Measurements from ENCODE around the gene DCX. TPM values are rescaled to one million over a fixed set of nuclear protein-coding genes. Genes with fewer than 3 reads are reported as not detected.

The DCX gene
- total and polyA plus RNA-seq, 5 donors, result 0.06 TPM; not detected in 4

- WGBS, result 23% methylated on average over 2 of the region's 2 CpGs
- ATAC-seq (no peak), DNase-seq (no peak)
- no peak overlapping the region for H3K4me3 ChIP-seq (ENCODE audit: low read length)
- no peaks in the 10 kb centered on the region for H3K27me3 ChIP-seq (ENCODE audit: control insufficient read depth, insufficient read depth)
- no peaks in the 10 kb centered on the region for H3K9me3 ChIP-seq (ENCODE audit: control insufficient read depth, low read length)
- no peak overlapping the region for H3K27ac ChIP-seq (ENCODE audit: low read length)
- intact Hi-C loops (cut with DNase I), result no loop called here
- H3K4me1 ChIP-seq (ENCODE audit: control insufficient read depth, insufficient read depth, low read length), result no peaks in the 10 kb centered on the region
Observed at GRCh38 chrX:111375747-111376146, 36.2 kb downstream of the DCX start.

- Histone ChIP-seq H3K27ac (ENCODE audit: low read length) (no peak overlapping the region), H3K4me3 (ENCODE audit: low read length) (no peak overlapping the region), H3K27me3 (ENCODE audit: control insufficient read depth, insufficient read depth) (no peaks in the 10 kb centered on the region), H3K9me3 (ENCODE audit: control insufficient read depth, low read length) (no peaks in the 10 kb centered on the region), H3K4me1 (ENCODE audit: control insufficient read depth, insufficient read depth, low read length) (no peaks in the 10 kb centered on the region)
- no peak for ATAC-seq
- intact Hi-C loops (cut with DNase I), result no loop called here
- DNase-seq, result no peak
- WGBS, result 50% methylated on average over 5 of the region's 5 CpGs
Observed at GRCh38 chrX:111372086-111372485, 39.9 kb downstream of the DCX start.

- DNase-seq (no peak), ATAC-seq (no peak)
- Histone ChIP-seq H3K27ac (ENCODE audit: low read length) (no peak overlapping the region), H3K9me3 (ENCODE audit: control insufficient read depth, low read length) (no peaks in the 10 kb centered on the region), H3K4me1 (ENCODE audit: control insufficient read depth, insufficient read depth, low read length) (no peaks in the 10 kb centered on the region), H3K27me3 (ENCODE audit: control insufficient read depth, insufficient read depth) (no peaks in the 10 kb centered on the region), H3K4me3 (ENCODE audit: low read length) (no peak overlapping the region)
- WGBS, result 83% methylated on average over 2 of the region's 2 CpGs
- intact Hi-C loops (cut with DNase I), result no loop called here
Observed at GRCh38 chrX:111365770-111366325, 46.1 kb downstream of the DCX start.

GRCh38 chrX:111363741-111364140 lies 48.3 kb downstream of the DCX start:
- intact Hi-C loops (cut with DNase I), result no loop called here
- ATAC-seq (no peak), DNase-seq (no peak)
- no peak overlapping the region for H3K4me3 ChIP-seq (ENCODE audit: low read length)
- H3K27me3 ChIP-seq (ENCODE audit: control insufficient read depth, insufficient read depth), result no peaks in the 10 kb centered on the region
- no peaks in the 10 kb centered on the region for H3K4me1 ChIP-seq (ENCODE audit: control insufficient read depth, insufficient read depth, low read length)
- H3K9me3 ChIP-seq (ENCODE audit: control insufficient read depth, low read length), result no peaks in the 10 kb centered on the region
- WGBS, result 88% methylated on average over 3 of the region's 3 CpGs
- H3K27ac ChIP-seq (ENCODE audit: low read length), result no peak overlapping the region

GRCh38 chrX:111361751-111362150 lies 50.2 kb downstream of the DCX start:
- H3K4me3 ChIP-seq (ENCODE audit: low read length), result no peak overlapping the region
- intact Hi-C loops (cut with DNase I), result no loop called here

GRCh38 chrX:111360839-111361238 lies 51.2 kb downstream of the DCX start:
- WGBS, result 40% methylated on average over 3 of the region's 3 CpGs
- intact Hi-C loops (cut with DNase I), result no loop called here
- Histone ChIP-seq H3K9me3 (ENCODE audit: control insufficient read depth, low read length) (no peaks in the 10 kb centered on the region), H3K27ac (ENCODE audit: low read length) (no peak overlapping the region), H3K4me1 (ENCODE audit: control insufficient read depth, insufficient read depth, low read length) (no peaks in the 10 kb centered on the region), H3K27me3 (ENCODE audit: control insufficient read depth, insufficient read depth) (no peaks in the 10 kb centered on the region), H3K4me3 (ENCODE audit: low read length) (no peak overlapping the region)
- no peak for DNase-seq
- no peak for ATAC-seq

More at GRCh38 chrX:111361751-111362150, 50.2 kb downstream of the DCX start:
- 48% methylated on average over 1 of the region's 1 CpG for WGBS
- Histone ChIP-seq H3K9me3 (ENCODE audit: control insufficient read depth, low read length) (no peaks in the 10 kb centered on the region), H3K27ac (ENCODE audit: low read length) (no peak overlapping the region), H3K27me3 (ENCODE audit: control insufficient read depth, insufficient read depth) (no peaks in the 10 kb centered on the region), H3K4me1 (ENCODE audit: control insufficient read depth, insufficient read depth, low read length) (no peaks in the 10 kb centered on the region)
- ATAC-seq, result no peak
- DNase-seq, result no peak

- H3K4me3 ChIP-seq (ENCODE audit: low read length), result no peak overlapping the region
- H3K27me3 ChIP-seq (ENCODE audit: control insufficient read depth, insufficient read depth), result no peaks in the 10 kb centered on the region
- no peaks in the 10 kb centered on the region for H3K9me3 ChIP-seq (ENCODE audit: control insufficient read depth, low read length)
- no peaks in the 10 kb centered on the region for H3K4me1 ChIP-seq (ENCODE audit: control insufficient read depth, insufficient read depth, low read length)
- 60% methylated on average over 2 of the region's 2 CpGs for WGBS
- DNase-seq (no peak), ATAC-seq (no peak)
- intact Hi-C loops (cut with DNase I), result no loop called here
- no peak overlapping the region for H3K27ac ChIP-seq (ENCODE audit: low read length)
Observed at GRCh38 chrX:111355523-111356115, 56.4 kb downstream of the DCX start.

GRCh38 chrX:111354496-111354895 lies 57.5 kb downstream of the DCX start:
- 58% methylated on average over 1 of the region's 1 CpG for WGBS
- intact Hi-C loops (cut with DNase I), result no loop called here
- no peaks in the 10 kb centered on the region for H3K9me3 ChIP-seq (ENCODE audit: control insufficient read depth, low read length)

GRCh38 chrX:111353793-111354192 lies 58.2 kb downstream of the DCX start:
- intact Hi-C loops (cut with DNase I), result no loop called here
- H3K4me3 ChIP-seq (ENCODE audit: low read length), result no peak overlapping the region

More at GRCh38 chrX:111354496-111354895, 57.5 kb downstream of the DCX start:
- Histone ChIP-seq H3K4me3 (ENCODE audit: low read length) (no peak overlapping the region), H3K27ac (ENCODE audit: low read length) (no peak overlapping the region), H3K4me1 (ENCODE audit: control insufficient read depth, insufficient read depth, low read length) (no peaks in the 10 kb centered on the region), H3K27me3 (ENCODE audit: control insufficient read depth, insufficient read depth) (no peaks in the 10 kb centered on the region)
- DNase-seq (no peak), ATAC-seq (no peak)

GRCh38 chrX:111352424-111352823 lies 59.6 kb downstream of the DCX start:
- 47% methylated on average over 1 of the region's 1 CpG for WGBS
- no peak overlapping the region for H3K4me3 ChIP-seq (ENCODE audit: low read length)
- H3K4me1 ChIP-seq (ENCODE audit: control insufficient read depth, insufficient read depth, low read length), result peaks cover 2% of the 10 kb centered on the region
- no peaks in the 10 kb centered on the region for H3K9me3 ChIP-seq (ENCODE audit: control insufficient read depth, low read length)
- no peaks in the 10 kb centered on the region for H3K27me3 ChIP-seq (ENCODE audit: control insufficient read depth, insufficient read depth)
- DNase-seq (peak; percentile 22 to 39 (median 26)), ATAC-seq (peak in 1 of 2 donors; percentile 69)
- intact Hi-C loops (cut with DNase I), result no loop called here
- no peak overlapping the region for H3K27ac ChIP-seq (ENCODE audit: low read length)

More at GRCh38 chrX:111353793-111354192, 58.2 kb downstream of the DCX start:
- ATAC-seq, result no peak
- Histone ChIP-seq H3K27me3 (ENCODE audit: control insufficient read depth, insufficient read depth) (no peaks in the 10 kb centered on the region), H3K27ac (ENCODE audit: low read length) (no peak overlapping the region), H3K9me3 (ENCODE audit: control insufficient read depth, low read length) (no peaks in the 10 kb centered on the region), H3K4me1 (ENCODE audit: control insufficient read depth, insufficient read depth, low read length) (peaks cover 2% of the 10 kb centered on the region)
- WGBS, result 43% methylated on average over 2 of the region's 2 CpGs
- no peak for DNase-seq

- peaks cover 2% of the 10 kb centered on the region for H3K4me1 ChIP-seq (ENCODE audit: control insufficient read depth, insufficient read depth, low read length)
- H3K4me3 ChIP-seq (ENCODE audit: low read length), result no peak overlapping the region
- no peak for DNase-seq
- no peak for ATAC-seq
- H3K27ac ChIP-seq (ENCODE audit: low read length), result no peak overlapping the region
- H3K9me3 ChIP-seq (ENCODE audit: control insufficient read depth, low read length), result no peaks in the 10 kb centered on the region
- H3K27me3 ChIP-seq (ENCODE audit: control insufficient read depth, insufficient read depth), result no peaks in the 10 kb centered on the region
- intact Hi-C loops (cut with DNase I), result no loop called here
Observed at GRCh38 chrX:111349934-111350333, 62.1 kb downstream of the DCX start.

- peak in 1 of 3 donors; percentile 11 for DNase-seq
- intact Hi-C loops (cut with DNase I), result no loop called here
- H3K9me3 ChIP-seq (ENCODE audit: control insufficient read depth, low read length), result no peaks in the 10 kb centered on the region
- H3K4me3 ChIP-seq (ENCODE audit: low read length), result no peak overlapping the region
- H3K4me1 ChIP-seq (ENCODE audit: control insufficient read depth, insufficient read depth, low read length), result peaks cover 2% of the 10 kb centered on the region
- no peaks in the 10 kb centered on the region for H3K27me3 ChIP-seq (ENCODE audit: control insufficient read depth, insufficient read depth)
- WGBS, result 21% methylated on average over 3 of the region's 3 CpGs
- H3K27ac ChIP-seq (ENCODE audit: low read length), result no peak overlapping the region
- ATAC-seq, result peak in 1 of 2 donors; percentile 64
Observed at GRCh38 chrX:111349101-111349500, 62.9 kb downstream of the DCX start.

Measured in right cardiac atrium (tissue), 5 donors.